Spleen (tissue), 11 donors: ENCODE measurements around the gene TNRC6B. TPM values are rescaled to one million over a fixed set of nuclear protein-coding genes. Genes with fewer than 3 reads are reported as not detected.
A peak's percentile ranks its signal among the peaks of the same experiment; 100 is the strongest.

ENCODE experiments used
- DNase-seq: peaks from one replicate; pipeline ENCODE4 v3.0.0-alpha.2; 2020
- H3K27ac ChIP-seq, 8 donors: fragments of 200-600 bp; sonication (generic) in 7 of 8; 1 replicate in 4 of 8; 2 replicates in 4 of 8; pipeline versions ENCODE4 v1.5.0 to v1.8.0; 2016 to 2021; ENCODE audit warnings: inconsistent platforms in 4 of 8, mild to moderate bottlenecking in 4 of 8, moderate library complexity in 1 of 8
- H3K27me3 ChIP-seq, 7 donors: fragments of 200-600 bp; sonication (generic) in 6 of 7; replicated peaks in 1 of 7; 1 replicate in 4 of 7; 2 replicates in 3 of 7; pipeline versions ENCODE4 v1.5.0 to v1.8.0; 2016 to 2021; ENCODE audit warnings: inconsistent platforms in 3 of 7, mild to moderate bottlenecking in 1 of 7
- H3K36me3 ChIP-seq, 6 donors: fragments of 200-600 bp; sonication (generic) in 5 of 6; 1 replicate in 4 of 6; 2 replicates in 2 of 6; pipeline versions ENCODE4 v1.5.0 to v1.8.0; 2016 to 2021; ENCODE audit warnings: inconsistent platforms in 2 of 6
- H3K4me1 ChIP-seq, 6 donors: fragments of 200-600 bp; sonication (generic) in 5 of 6; 1 replicate in 3 of 6; 2 replicates in 3 of 6; pipeline versions ENCODE4 v1.5.0 to v1.8.0; 2016 to 2021; ENCODE audit warnings: inconsistent platforms in 3 of 6
- H3K4me3 ChIP-seq, 8 donors: fragments of 200-600 bp; sonication (generic) in 7 of 8; 1 replicate in 4 of 8; 2 replicates in 4 of 8; pipeline versions ENCODE4 v1.5.0 to v1.8.0; 2016 to 2021; ENCODE audit warnings: inconsistent platforms in 4 of 8, mild to moderate bottlenecking in 4 of 8, moderate library complexity in 2 of 8
- H3K9me3 ChIP-seq, 8 donors: fragments of 200-600 bp; sonication (generic) in 7 of 8; 1 replicate in 4 of 8; 2 replicates in 4 of 8; pipeline versions ENCODE4 v1.5.0 to v1.8.0; 2016 to 2021; ENCODE audit warnings: inconsistent platforms in 4 of 8
- CTCF ChIP-seq, 11 experiments: fragments of 200-600 bp in 7 of 11; fragments of 450-650 bp in 4 of 11; sonication (generic) in 4 of 11; IDR thresholded peaks in 8 of 11; conservative IDR thresholded peaks in 3 of 11; 1 replicate in 7 of 11; 2 replicates in 4 of 11; pipeline versions ENCODE4 v1.4.0 to v1.8.0; 2016 to 2021; ENCODE audit warnings: antibody characterized with exemption in 11 of 11, inconsistent platforms in 4 of 11, mild to moderate bottlenecking in 1 of 11
- POLR2A ChIP-seq, 3 donors: fragments of 450-650 bp; IDR thresholded peaks; one replicate each; pipeline ENCODE4 v1.5.1; 2017; ENCODE audit warnings: antibody characterized with exemption in 3 of 3, mild to moderate bottlenecking in 1 of 3
- POLR2AphosphoS5 ChIP-seq, 3 donors: sonication (generic); formaldehyde crosslinking; IDR thresholded peaks; one replicate each; pipeline ENCODE4 v1.5.1; 2017; ENCODE audit warnings: antibody characterized with exemption in 3 of 3
- WGBS, 5 donors: extraction: QIAGEN DNeasy Blood & Tissue Kit in 3 of 5; methylation state at CpG; one replicate each; pipeline versions ENCODE4 v1.1.5 to v1.1.7; 2013 to 2018; 5-methylcytosine and 5-hydroxymethylcytosine counted together
- intact Hi-C: fragments of 100-400 bp; cut with DNase I; formaldehyde crosslinking; loops from one replicate; pipeline ENCODE4 v1.15.0; 2023; ENCODE audit warnings: low total_unique reads
- polyA plus RNA-seq, 3 donors: library from polyadenylated mRNA; stranded (reverse); fragments of 200-250 nt; gene quantifications; one replicate each; pipeline ENCODE4 v1.2.1, GENCODE V29; 2013
- total RNA-seq, 7 donors: library from RNA; depleted of rRNA in 3 of 7; stranded (reverse); fragments of >200 nt in 3 of 7; fragmentation: NEBNext Ultra II Directional in 4 of 7; extraction: Animal tissue kit (Norgen Biotek cat#: 25700) in 4 of 7; gene quantifications; one replicate each; pipeline versions ENCODE4 v1.1.0 to v1.2.1, GENCODE V29; 2016 to 2021
- donor health status: healthy with polysubstance abuse.
- donor health status: DM: no; HTN: no; CAD: no; lungs with moderate emphysema.
- donor health status: DM: no; HTN: no; CAD: no.
- donor health status: Bipolar disorder and iron deficiency.
- donor health status: healthy.
- donor health status: DM: no; HTN: no; CAD: no.
- donor health status: DM: yes; HTN: yes; CAD: no.

The TNRC6B gene
- total and polyA plus RNA-seq, 10 donors: 1.2 to 221 (median 95.3) TPM

- intact Hi-C loops: no loop called here
- H3K9me3 ChIP-seq: no peaks in the 10 kb centered on the region
- peak overlapping the region; percentile 65 to 84 (median 74) for H3K27ac ChIP-seq
- DNase-seq: no peak
- H3K4me1 ChIP-seq: peaks cover 0 to 35% (median 19%) of the 10 kb centered on the region in 6 donors
- H3K36me3 ChIP-seq: peaks cover 0 to 100% (median 68%) of the 10 kb centered on the region in 6 donors
- 75 to 84% (median 79%) methylated on average over 7 of the region's 7 CpGs for WGBS, 5 donors
- H3K27me3 ChIP-seq: no peaks in the 10 kb centered on the region
- H3K4me3 ChIP-seq: peak overlapping the region in 1 of 8 donors; percentile 31
- TF ChIP-seq POLR2A (IDR thresholded peaks at IDR 0.05): no peak
Observed at GRCh38 chr22:40290516-40290915, 112.8 kb downstream of the TNRC6B start.

GRCh38 chr22:40294696-40295095 lies 117.0 kb downstream of the TNRC6B start:
- Histone ChIP-seq H3K4me1 (peaks cover 0 to 21% (median 12%) of the 10 kb centered on the region in 6 donors), H3K9me3 (no peaks in the 10 kb centered on the region), H3K27me3 (no peaks in the 10 kb centered on the region), H3K4me3 (no peak overlapping the region), H3K27ac (no peak overlapping the region), H3K36me3 (peaks cover 0 to 100% (median 50%) of the 10 kb centered on the region in 6 donors)
- WGBS, 5 donors: 84 to 96% (median 95%) methylated on average over 3 of the region's 3 CpGs
- no peak for TF ChIP-seq CTCF (IDR thresholded peaks at IDR 0.05 in 8 of 11, conservative IDR thresholded peaks at IDR 0.05 in 3 of 11)
- intact Hi-C loops: no loop called here
- DNase-seq: no peak

GRCh38 chr22:40300316-40300715 lies 122.6 kb downstream of the TNRC6B start:
- intact Hi-C loops: no loop called here
- Histone ChIP-seq H3K9me3 (no peaks in the 10 kb centered on the region), H3K4me3 (no peak overlapping the region), H3K36me3 (peaks cover 2 to 100% (median 63%) of the 10 kb centered on the region in 6 donors), H3K27ac (no peak overlapping the region), H3K27me3 (no peaks in the 10 kb centered on the region), H3K4me1 (peaks cover 0 to 5% (median 2%) of the 10 kb centered on the region in 6 donors)
- no peak for DNase-seq
- TF ChIP-seq CTCF (IDR thresholded peaks at IDR 0.05 in 8 of 11, conservative IDR thresholded peaks at IDR 0.05 in 3 of 11) (no peak), POLR2AphosphoS5 (IDR thresholded peaks at IDR 0.05) (no peak), POLR2A (IDR thresholded peaks at IDR 0.05) (no peak)

- TF ChIP-seq POLR2AphosphoS5 (IDR thresholded peaks at IDR 0.05) (peak in 2 of 3 donors; percentile 14 to 30), POLR2A (IDR thresholded peaks at IDR 0.05) (no peak), CTCF (IDR thresholded peaks at IDR 0.05 in 8 of 11, conservative IDR thresholded peaks at IDR 0.05 in 3 of 11) (no peak)
- Histone ChIP-seq H3K9me3 (no peaks in the 10 kb centered on the region), H3K36me3 (peaks cover 2 to 100% (median 63%) of the 10 kb centered on the region in 6 donors), H3K27me3 (no peaks in the 10 kb centered on the region), H3K4me1 (peaks cover 0 to 5% (median 2%) of the 10 kb centered on the region in 6 donors), H3K4me3 (no peak overlapping the region), H3K27ac (no peak overlapping the region)
- DNase-seq: no peak
- WGBS, 5 donors: 82 to 96% (median 92%) methylated on average over 7 to 11 of the region's 11 CpGs
- intact Hi-C loops: no loop called here
Observed at GRCh38 chr22:40300884-40301672, 123.4 kb downstream of the TNRC6B start.
